NCI-H446 treated with DMSO at 0.1 percent for 48 hours (cell line): ENCODE results near the gene FCSK.
"Not testable (repeated sequence)": the region's sequence is repeated elsewhere in the genome, so short reads cannot be mapped to it uniquely, and the experiment has no call there.

Experiments used
- DNase-seq: peaks from one replicate; lab custom pipeline; 2025; lab: John Stamatoyannopoulos, UW

Gene FCSK

GRCh38 chr16:70432356-70432722 lies 22.1 kb upstream of the FCSK start:
- DNase-seq = no peak

- no peak for DNase-seq
Observed at GRCh38 chr16:70432723-70433457, 21.5 kb upstream of the FCSK start.

GRCh38 chr16:70433458-70434103 lies 20.8 kb upstream of the FCSK start:
- no peak for DNase-seq

GRCh38 chr16:70434484-70435260 lies 19.7 kb upstream of the FCSK start:
- DNase-seq = no peak

GRCh38 chr16:70437017-70437581 lies 17.3 kb upstream of the FCSK start:
- no peak for DNase-seq

GRCh38 chr16:70437582-70438557 lies 16.5 kb upstream of the FCSK start:
- DNase-seq = no peak

- no peak for DNase-seq
Observed at GRCh38 chr16:70438585-70438968, 15.8 kb upstream of the FCSK start.

GRCh38 chr16:70438969-70439862 lies 15.2 kb upstream of the FCSK start, which contains the start of gene ST3GAL2:
Gene ST3GAL2 (minus strand): TSS chr16:70439100. CDS start chr16:70398530, 40,570 bp downstream.
- peak; percentile 89 for DNase-seq

- DNase-seq = no peak
Observed at GRCh38 chr16:70440009-70440692, 14.2 kb upstream of the FCSK start.

GRCh38 chr16:70441406-70441990 lies 12.9 kb upstream of the FCSK start:
- DNase-seq = no peak

- DNase-seq = no peak
Observed at GRCh38 chr16:70442344-70442743, 12.1 kb upstream of the FCSK start.

GRCh38 chr16:70444249-70445063 lies 9.9 kb upstream of the FCSK start:
- no peak for DNase-seq

GRCh38 chr16:70448075-70448474 lies 6.3 kb upstream of the FCSK start:
- DNase-seq = no peak

GRCh38 chr16:70450142-70451003 lies 4.0 kb upstream of the FCSK start:
- DNase-seq = not testable (repeated sequence)

- DNase-seq = not testable (repeated sequence)
Observed at GRCh38 chr16:70451004-70451340, 3.4 kb upstream of the FCSK start.

GRCh38 chr16:70453117-70453891 lies 1.1 kb upstream of the FCSK start:
- no peak for DNase-seq

- no peak for DNase-seq
Observed at GRCh38 chr16:70453892-70454221, 538 bp upstream of the FCSK start.
